ENCODE measurements around the gene WDPCP.

DNA sequence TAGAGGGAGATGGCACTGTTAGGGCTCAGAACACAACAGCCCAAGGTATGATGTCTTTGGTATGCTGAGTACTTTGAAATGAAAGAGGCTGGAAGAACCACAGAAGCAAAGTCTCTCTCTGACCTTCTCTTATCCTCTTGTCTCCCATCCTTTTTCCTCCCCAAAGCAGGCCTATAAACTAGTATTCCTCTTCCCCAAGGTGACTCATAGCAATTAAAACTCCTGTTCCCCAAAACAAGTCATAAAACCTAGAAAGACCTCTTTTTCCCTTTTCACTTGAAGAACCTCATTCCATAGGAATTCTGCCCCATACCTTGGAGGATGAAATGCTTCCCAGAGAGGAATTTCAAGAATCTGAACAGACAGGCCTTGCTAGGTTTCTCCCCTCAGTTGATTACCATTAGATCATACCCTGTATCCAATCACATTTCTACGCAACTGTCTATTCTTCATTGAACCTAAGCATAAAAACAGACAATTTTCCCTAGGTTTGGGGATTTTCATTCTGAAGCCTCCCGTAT lies 26.2 kb upstream of the WDPCP start:
- no peak for TF ChIP-seq CTCF (IDR thresholded peaks at IDR 0.05)
- TF ChIP-seq POLR2AphosphoS5 (IDR thresholded peaks at IDR 0.05; ENCODE audit: low read depth, low read length): no peak
